Stimulated activated CD4-positive, alpha-beta T cell treated with anti-CD3 and anti-CD28 coated beads, Interleukin-12 subunit alpha, Interleukin-12 subunit beta, amount 100 ng/mL, for 24 hours (primary cell): ENCODE results near the gene VDR.

Experiments
- DNase-seq, 2 experiments: peaks; one replicate each; pipeline ENCODE4 v3.0.0-alpha.2; 2020; ENCODE audit warnings: low read depth in 2 of 2

Gene VDR

DNA sequence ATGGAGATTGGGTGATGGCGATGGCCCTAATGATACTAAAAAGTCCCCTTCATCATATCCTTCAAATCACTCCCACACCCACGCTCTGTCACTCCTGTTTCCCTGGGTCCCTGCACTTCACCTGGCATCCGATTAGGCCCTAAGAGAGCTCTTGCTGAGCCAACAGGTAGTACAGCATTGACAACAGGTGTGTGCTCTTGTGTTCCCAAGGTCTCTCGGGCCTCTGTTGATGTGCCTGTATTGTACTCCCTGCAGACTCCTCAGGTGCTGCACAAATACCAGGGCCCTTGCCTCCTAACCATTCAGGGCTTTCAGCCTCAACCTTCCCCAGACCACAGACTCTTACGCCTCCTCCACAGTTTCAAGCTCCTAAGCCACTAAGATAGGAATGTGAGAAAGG lies 25.8 kb upstream of the VDR start:
- no peak for DNase-seq

DNA sequence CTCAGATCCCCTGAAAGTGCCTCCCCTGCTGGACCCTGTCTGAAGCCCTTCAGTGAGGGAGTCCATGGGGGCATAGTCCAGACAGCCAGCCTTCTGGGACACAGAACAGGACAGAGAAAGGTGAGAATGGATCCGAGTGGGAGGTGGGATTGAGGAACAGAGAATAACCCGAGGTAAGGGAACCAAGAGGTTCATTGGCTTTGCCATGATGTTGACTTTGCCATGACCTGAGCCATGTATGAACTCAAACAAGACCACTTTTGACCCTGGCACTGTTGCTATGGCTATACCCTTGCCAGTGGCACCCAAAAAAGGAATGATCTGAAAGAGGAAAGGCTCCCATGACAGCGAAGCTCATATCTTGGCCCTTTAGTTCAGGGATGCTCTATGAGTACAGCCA lies 22.6 kb upstream of the VDR start:
- no peak for DNase-seq

DNA sequence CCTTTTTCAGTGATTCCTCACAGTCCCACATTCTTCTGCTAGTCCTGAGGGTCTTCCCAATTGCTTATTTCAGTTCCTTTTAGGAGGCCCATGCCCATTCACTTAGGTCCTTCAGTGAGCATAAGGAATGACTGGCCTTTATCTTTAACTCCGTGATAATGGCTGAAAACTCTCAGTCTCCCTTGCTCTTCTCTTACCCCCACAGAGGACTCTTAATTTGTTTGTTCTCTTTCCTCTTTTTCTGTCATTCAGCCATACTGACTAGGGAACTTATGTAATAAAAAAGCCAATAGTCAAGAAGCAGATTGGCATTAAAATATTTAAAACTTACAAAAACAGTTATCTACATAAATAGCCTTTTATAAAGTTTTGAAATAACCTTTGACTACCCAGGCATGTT lies 17.1 kb upstream of the VDR start:
- no peak for DNase-seq

DNA sequence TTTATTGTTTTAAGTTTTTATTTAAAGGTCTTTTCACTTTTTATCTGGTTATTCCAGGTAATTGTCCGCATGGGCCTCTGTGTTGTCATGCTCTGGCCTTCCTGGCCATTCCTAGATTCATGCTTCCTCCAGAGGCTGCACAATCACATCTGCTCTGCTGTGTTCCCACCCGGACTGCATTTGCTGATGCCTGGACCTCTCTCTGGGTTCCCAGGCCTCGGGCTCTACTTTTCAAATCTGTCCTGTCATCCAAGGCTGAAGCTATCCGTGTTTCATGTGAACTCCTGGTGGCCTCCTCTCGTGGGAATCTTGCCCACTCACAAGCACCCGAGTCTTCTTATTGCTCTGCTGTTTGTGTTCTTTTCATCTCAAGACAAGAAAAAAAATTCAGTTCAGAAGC lies 16.1 kb upstream of the VDR start:
- no peak for DNase-seq

DNA sequence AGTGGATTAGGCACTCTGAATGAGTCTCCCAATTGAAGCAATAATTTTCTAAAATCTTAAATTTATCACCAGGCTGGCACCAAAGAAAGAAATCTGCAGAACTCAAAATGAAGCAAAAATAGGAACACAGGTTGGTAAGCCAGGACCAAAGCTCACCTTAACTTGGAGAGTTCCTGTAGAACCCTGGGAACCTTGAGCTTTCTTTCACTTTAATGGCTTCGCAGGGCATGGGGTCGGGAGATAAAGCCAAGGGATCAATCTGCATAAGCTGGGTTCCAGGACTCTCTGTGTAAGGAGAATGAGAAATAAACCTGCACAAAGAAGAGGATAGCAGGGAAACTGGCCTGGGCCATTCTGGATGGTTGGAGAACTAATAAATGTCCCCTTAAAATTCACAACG lies 8.3 kb upstream of the VDR start:
- no peak for DNase-seq

DNA sequence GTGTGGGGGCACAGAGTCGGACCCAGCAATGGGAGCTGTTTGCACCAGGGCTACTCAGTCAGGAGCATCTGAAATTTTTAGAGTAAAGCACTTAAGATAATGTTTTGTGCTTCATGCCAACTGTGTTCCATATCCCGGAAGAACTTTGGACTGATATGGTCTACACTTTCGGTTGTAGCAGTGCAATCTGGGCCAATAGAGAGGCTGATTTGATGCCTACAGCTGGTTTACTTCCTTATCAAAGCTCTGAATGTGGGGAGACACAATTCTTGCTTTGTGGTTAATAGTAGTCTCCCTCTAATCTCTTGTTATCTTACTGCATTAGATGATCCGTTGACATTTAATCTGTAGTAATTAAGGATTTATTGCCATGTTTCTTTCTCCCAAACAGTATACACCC lies 7.8 kb upstream of the VDR start:
- DNase-seq: no peak

DNA sequence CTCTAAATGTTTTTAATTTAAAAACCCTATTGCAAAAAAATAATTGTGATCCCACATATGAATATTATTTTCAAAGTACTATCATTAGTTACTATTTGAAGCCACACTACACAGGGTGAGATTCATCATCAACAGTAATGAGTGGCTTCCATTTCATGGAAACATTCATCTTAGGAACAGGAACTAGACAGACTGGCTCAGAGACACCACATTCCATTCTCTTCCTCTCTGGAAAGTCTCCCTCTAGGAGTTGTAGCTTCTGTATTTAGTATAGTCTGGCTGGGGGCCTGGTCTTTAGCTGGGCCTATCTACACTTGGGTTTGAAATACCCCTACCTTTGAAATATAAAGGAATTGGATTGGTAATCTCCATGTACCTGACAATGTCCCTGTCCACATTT lies 6.2 kb upstream of the VDR start:
- no peak for DNase-seq

DNA sequence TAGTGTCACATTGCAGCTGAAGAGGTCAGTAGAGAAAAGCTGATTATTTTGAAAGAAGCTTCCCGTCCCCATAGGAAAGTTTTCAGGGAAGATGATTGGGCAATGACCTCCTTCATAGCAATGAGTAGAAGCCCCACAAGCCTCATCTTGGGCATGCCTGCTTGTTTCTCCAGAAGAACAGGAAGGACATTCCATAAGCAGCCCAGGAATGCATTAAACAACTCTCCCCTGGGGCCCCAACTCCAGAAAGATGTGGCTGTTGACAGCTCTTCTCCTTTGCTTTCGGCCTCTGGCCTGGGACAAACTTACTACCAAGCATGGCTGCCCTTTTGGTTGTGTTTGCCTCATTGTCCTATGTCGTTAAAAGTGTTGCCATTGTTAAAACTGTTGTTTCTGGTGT lies 5.7 kb upstream of the VDR start:
- no peak for DNase-seq

DNA sequence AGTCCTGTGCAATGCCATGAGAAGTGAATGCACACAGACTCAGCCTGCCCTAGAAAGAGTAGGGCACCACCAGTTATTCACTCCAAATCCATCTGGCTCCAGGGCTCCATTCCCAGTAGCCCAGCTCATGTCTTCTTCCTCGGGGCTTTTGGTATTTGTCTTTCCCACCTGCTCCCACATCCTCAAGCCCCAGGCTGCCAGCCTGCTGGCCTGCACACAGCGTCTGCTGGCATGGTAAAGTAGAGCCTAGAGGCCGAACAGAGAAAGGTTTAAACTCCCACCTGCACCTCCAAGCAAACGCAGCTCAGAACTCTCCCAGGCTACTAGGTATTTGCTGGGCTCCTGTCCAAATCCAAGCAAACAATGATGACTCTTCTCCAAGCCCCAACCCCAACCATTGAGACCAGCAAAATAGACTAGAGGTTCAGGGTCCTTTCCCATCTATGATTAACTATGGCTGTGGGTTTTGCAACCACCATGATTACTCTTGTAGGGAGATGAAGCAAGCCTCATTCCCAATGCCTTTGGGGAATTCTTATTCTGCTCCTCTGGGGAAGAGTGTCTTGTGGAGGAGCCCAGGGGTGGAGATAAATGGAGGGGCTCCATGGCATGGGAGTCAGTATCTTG lies 5.2 kb upstream of the VDR start:
- no peak for DNase-seq

DNA sequence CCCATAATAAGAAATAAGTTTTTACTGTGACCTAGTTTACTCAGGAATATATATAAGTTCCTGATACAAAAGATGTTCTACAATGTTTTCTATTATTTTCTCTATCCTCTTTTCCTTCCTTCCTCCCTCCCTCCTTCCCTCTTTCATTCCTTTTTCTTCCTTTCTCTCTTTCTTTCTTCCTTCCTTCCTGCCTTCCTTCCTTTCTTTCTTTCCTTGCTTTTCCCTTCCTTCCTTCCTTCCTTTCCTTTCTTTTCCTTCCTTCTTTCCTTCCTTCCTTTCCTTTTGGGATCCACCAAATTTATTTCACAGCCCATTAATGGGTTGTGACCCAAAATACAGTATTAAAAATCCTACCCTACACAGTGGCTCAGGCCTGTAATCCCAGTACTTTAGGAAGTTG lies 3.9 kb upstream of the VDR start:
- DNase-seq: no peak

DNA sequence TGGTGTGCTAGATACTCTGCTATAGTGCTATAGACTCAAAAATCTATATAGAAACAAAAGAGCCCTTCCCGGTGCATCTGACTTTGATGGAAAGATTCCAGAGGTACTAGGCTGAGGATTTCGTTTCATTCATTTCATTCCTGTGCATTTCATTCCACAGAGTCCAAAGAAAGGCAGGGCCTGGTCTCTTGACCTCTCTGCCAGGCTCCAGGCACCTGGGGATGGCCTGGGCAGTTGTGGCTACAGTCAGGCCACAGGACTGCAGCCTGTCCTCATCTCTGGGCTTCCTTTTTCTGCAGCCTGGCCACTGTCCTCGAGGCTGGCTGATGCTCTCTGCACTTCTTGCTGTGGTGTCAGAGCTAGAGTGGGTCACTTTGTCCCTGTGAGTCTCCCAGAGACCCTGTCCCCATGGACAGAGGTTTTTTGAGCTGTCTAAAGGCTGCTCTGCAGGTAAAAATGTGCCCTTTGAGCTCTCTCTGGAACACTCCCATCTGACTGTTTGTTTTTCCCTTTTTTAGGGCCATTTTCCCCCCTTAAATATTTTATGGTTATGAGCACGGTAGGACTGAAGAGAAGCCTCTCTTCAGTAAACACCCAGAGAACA lies 3.2 kb upstream of the VDR start:
- no peak for DNase-seq

DNA sequence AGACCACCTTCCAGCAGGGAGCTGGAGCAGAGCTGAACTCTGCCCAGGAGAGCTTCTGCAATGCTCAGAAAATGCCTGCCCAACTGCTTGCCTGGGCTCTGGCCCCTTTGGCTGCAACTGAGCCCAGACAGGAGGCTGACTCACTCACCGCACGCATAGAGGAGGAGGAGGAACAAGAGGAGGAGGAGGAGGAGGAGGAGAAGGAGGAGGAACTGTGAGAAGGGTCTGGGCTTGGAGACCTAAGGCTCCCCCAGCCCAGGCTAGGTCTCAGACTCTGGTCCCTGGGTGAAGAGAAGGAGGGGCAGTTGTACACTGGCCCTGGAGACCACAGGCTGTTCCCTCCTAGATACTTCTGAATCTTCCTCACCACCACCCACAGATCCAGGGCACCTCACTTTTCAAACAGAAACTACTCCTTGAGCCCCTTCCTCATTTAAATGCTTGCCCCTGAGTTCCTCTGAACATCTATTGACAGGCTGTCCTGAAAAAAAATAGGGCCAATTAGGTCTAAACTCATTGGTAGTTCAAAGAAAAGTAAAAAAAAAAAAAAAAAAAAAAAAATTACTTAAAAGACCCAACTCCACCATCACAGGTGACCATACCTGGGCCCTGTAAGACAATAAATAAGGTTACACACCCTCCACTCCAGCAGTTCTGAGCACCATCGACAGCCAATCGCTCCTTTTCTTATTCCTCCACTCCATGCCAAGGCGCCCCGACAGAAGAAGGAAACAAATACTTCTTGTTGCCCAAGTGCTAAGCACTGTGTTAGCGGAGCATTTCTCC lies 674 bp downstream of the VDR start:
- DNase-seq: peak in 1 of 2 experiments; percentile 60

DNA sequence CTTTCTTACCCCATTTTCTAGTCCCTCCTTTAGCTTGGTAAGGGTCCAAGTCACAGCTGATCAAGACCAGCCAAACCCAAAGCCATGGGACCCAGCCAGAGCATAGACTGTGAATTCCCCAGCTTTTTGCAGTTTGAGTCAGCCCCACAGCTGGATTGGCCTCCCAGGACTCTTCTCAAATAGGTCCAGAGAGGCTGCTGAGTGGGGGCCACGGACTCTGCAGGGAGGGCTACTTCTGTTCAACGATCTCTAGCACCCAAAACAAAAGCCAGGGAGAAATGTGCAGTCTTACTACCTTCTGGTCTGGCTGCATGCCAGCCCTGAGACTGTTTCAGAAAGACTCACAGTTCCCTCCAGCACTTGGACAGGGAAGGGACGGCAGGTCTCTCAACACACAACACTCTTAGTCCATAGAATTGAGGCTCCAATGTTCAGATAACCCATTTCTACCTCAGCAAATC lies 1.6 kb downstream of the VDR start:
- no peak for DNase-seq

DNA sequence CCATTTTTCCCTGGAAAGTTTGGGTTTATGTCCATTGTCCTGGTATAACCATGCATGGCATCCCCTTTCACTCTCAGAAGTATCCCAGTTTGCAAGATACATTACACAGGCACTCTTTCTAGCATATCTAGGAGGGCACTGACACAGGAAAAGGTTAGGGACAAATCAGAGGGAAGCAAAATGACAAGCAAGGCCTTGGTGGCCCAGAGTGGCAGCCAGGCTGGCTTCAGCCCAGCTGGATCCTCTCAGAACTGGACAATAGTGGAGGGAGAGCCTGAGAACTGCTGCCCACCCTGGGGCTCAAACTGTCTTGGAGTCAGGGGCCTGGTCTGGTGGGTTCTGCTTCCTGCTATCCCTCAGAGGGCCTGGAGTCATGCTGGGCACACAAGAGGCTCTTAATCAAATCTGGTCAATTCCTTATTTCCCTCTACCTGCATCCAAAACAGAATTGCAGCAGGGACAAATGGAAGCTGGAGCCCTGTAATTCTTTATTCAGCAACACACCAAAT lies 2.6 kb downstream of the VDR start:
- no peak for DNase-seq

DNA sequence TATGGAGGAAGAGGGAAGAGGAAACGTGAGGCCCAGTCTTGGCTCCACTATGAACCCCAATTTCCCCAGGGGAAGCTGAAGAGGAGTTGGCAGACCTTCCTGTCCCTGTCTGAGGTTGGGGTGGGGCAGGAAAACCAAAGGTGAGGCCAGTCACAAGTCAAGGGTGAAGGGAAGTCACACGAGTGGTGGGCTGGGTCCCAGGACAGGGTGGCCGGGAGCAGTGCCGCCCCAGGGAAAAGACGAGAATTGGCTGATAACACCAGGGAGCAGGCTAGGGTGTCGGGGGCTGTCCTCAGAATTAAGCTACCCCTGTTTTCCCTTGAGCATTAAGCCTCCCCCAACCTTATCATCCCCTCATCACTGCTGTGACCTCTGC lies 3.1 kb downstream of the VDR start:
- no peak for DNase-seq

DNA sequence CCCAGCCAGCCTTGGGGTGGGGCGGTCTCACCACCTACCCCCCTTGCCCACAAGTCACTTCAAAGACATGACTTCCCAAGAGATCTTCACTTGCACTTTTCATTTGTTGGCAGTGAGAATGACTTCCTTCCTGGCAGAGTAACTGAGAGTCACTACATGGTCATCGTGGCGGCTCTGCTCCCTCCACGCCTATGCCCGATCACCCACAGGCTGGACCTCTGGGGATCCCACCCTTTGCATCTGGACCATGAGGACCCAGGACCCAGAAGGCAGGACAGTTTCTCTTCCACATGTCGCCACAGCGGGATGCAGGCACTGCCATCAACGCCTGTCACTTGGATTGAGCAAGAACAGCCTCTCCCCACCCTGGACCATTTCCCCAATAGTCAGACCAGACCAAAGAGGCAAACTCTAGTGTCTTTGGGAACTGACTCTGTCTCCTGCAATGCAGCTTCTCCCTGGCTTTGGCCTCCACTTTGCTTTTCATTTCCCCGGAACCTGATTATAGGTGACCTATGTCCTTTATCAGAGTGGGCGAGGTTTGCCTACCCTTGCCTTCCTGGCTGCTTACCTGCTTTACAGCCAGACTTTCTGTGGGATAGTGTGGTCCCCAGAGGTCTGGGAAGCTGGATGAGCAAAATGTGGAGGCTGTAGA lies 3.6 kb downstream of the VDR start:
- no peak for DNase-seq

DNA sequence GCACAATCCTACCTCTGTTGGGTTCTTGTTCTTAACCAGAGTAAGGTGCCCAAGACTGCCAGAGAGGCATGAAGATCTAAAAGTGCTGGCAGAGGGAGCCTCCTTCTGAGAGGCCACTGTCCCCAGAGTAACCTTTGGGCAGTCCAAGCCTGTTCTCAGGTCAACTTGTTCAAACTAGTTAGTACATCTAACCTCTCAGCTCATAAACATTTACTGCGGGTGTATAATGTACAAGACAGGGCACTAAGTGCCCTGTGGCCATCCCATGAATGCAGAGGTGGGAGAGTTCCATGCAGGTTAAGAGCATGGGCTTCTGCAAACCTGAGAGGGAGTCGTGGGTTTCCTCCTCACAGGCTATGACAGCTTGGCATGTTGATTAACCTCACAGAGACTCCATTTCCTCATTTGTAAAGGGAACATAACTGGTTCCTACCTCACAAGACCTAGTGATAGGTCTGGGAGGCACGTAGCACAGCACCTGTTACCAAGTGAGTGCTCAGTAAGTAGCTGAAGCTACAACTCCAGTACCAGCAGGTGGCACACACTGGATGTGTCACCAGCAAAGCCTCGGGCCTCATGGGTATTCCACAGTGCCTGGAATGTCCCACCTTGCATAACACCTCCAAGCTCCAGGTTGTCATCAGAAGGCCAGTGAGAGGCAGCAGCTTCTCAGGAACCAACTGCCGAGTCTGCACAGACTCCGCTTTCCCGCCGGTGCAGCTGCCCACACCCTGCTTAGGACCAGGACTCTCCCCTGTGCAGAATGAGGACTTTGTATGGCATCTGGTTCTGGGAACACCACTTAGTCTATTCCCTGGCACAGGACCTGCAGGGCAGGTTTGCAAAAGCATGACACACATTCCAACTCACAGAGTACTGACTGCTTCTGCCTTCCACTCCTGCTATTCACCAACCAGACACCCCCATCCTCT lies 4.4 kb downstream of the VDR start:
- no peak for DNase-seq

DNA sequence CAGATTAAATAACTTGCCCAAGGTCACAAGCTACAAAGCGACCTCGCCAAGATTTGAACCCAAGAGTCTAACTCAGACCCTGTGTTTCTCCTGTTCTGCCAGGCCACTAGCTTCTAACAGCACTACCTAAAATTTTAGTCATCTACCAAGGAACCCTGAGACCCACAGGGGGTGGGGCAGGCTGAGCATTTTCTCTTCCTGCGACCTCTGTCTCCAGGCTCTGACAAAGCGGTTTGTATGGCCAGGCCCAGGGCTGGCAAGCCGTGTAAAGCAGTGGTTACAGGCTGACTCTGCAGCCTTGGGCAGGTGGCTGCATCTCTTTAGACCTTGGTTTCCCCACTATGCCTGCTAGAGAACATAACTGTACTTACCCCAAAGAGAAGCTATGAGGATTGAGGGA lies 5.3 kb downstream of the VDR start:
- DNase-seq: no peak

DNA sequence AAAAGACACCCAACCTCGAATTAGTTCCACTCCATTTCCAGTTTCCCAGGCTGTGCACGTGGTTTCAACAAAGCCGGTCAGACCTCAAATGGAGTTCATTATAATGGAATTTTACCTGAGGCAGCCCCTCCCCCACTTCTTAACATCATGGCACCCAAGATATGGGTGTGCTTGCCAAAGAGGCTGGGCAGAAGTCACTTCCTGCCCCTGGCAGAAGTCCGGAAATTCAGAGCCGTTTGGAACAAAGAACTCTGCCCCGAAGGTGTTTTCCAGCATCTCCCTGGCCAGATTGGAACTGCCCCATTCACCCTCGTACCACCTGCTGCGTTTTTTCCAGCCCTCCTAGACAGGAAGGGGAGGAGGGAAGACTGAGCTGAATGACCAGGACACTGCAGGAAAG lies 8.2 kb downstream of the VDR start:
- no peak for DNase-seq

DNA sequence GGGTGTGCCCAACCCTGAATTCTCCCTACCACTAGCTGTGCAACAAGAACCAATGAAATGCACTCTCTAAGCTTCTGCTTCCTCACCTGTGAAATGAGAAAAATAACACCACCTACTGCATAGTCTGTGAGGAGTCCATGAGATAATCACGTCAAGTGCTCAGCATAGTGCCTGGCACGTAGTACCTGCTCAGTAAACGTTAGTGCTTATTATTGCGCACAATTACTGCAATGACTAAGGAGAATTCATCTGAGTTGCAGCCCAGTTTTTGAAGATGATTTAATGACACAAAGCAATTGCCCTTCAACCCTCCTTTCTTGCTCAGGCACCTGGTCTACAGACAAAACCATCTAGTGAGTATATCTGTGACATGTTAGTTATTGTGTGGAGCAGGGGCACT lies 8.8 kb downstream of the VDR start:
- DNase-seq: no peak

DNA sequence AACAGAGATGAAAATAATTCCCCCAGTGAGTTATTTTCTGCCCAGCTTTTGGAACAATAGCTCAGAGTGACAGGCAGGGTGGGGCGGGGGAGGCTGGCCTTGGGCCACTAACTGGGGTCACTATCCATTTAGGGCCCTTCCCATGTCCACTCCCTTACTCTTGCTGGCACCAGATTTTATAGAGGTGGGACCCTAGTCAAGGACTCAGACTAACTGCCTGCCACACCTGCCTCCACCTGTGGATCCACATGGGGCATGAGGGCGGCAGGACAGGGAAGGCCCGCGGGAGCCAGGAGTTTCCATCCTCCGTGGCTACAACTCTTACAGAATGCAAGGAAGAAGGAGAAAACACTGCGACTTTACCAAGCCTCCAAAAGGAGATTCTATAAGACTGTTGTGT lies 10.1 kb downstream of the VDR start:
- no peak for DNase-seq

DNA sequence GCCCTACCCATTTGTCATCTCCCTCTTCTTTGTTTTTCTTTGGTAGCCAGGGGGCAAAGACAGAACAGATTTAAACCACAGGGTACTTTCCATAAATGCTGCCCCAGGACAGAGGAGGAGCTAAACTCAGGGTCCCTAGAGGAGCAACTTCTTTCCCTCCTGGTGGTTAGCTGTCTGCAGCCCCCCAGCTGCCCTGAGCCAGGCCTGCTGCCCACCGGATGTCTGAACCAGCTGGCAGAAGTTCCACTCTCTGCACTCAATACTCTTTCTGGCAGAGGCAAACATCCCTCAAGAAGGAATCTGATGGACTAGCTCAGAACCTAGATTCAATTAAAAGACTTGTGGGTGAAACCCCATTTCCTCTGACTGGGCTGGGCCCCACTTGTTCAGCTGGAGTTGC lies 10.7 kb downstream of the VDR start:
- no peak for DNase-seq
